ENCODE results near the gene C1QTNF12.

DNA sequence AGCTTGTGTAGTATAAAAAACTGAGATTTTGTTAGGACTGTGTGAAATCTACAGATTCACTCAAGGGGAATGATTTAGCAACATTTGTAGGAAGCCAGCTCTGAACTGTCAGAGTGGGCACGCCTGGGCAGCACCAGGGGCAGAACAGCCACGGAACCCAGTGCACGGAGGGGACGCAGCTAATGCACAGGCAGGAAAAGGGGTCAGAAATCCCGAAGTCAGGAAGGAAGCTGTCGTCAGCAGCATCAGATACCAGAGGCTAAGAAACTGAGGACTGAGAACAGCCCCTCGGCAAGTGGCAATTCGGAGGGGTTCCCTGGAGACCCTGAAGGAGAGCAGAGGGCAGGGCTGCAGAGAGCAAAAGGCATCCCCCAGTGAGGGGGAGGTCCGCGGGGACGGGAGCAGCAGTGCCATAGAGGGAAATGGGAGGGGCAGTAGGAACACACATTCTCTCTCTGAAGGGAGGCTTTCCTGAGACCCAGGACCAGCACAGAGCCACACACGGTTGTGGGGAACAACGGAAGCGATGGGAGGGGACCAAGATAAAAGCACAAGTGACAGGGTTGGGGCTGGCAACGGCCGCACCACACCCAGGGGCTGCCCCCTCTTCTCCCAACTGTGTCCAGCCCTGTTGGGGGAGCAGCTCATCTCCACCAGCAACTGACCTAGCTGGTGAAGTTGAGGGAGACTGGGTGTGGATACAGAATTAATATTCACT, 14.5 kb upstream of the C1QTNF12 start:
- TF ChIP-seq, protein P1, sequence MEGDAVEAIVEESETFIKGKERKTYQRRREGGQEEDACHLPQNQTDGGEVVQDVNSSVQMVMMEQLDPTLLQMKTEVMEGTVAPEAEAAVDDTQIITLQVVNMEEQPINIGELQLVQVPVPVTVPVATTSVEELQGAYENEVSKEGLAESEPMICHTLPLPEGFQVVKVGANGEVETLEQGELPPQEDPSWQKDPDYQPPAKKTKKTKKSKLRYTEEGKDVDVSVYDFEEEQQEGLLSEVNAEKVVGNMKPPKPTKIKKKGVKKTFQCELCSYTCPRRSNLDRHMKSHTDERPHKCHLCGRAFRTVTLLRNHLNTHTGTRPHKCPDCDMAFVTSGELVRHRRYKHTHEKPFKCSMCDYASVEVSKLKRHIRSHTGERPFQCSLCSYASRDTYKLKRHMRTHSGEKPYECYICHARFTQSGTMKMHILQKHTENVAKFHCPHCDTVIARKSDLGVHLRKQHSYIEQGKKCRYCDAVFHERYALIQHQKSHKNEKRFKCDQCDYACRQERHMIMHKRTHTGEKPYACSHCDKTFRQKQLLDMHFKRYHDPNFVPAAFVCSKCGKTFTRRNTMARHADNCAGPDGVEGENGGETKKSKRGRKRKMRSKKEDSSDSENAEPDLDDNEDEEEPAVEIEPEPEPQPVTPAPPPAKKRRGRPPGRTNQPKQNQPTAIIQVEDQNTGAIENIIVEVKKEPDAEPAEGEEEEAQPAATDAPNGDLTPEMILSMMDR (IDR thresholded peaks at IDR 0.05; ENCODE audit: low read length) = no peak
- no peak for TF ChIP-seq EZH2 (IDR thresholded peaks at IDR 0.05; ENCODE audit: borderline replicate concordance, low read length)

Data from OCI-LY1 (cell line).